HEK293 (cell line): ENCODE measurements around the gene DSCAM.

Experiments
- CTCF ChIA-PET: fragments of 350-600 bp; formaldehyde crosslinking; extraction: SDS; loops from one replicate; lab custom pipeline; 2021; ENCODE audit warnings: antibody characterized with exemption; lab: Yijun Ruan, JAX
- POLR2A ChIA-PET: fragments of 300-600 bp; formaldehyde crosslinking; extraction: SDS; loops from one replicate; lab custom pipeline; 2020; ENCODE audit warnings: antibody characterized with exemption, inconsistent platforms; lab: Yijun Ruan, JAX
- H3K27ac ChIP-seq: fragments of 200-500 bp; sonication (Bioruptor generic); 2 replicates; pipeline ENCODE4 v1.5.1; 2014; ENCODE audit warnings: low read depth, low read length, control low read depth, inconsistent platforms; ENCODE audit errors: extremely low read depth
- H3K36me3 ChIP-seq, 2 experiments: fragments of 200-500 bp in 1 of 2; sonication (Bioruptor generic) in 1 of 2; 1 replicate in 1 of 2; 2 replicates in 1 of 2; pipeline ENCODE4 v1.5.1; 2014 to 2017; ENCODE audit warnings: inconsistent platforms in 2 of 2, low read length in 2 of 2; ENCODE audit not compliant: control insufficient read depth in 2 of 2, insufficient read depth in 1 of 2
- H3K4me1 ChIP-seq: fragments of 200-500 bp; sonication (Bioruptor generic); 2 replicates; pipeline ENCODE4 v1.5.1; 2014; ENCODE audit warnings: mild to moderate bottlenecking, low read length, inconsistent platforms; ENCODE audit not compliant: control insufficient read depth, insufficient read depth
- H3K4me3 ChIP-seq: 2 replicates; pipeline ENCODE4 v1.5.1; 2011; ENCODE audit warnings: low read depth, mild to moderate bottlenecking, control low read depth, low read length, moderate library complexity
- H3K9me3 ChIP-seq: fragments of 200-500 bp; sonication (Bioruptor generic); 2 replicates; pipeline ENCODE4 v1.5.1; 2014; ENCODE audit warnings: low read depth, low read length, inconsistent platforms; ENCODE audit not compliant: control insufficient read depth, insufficient read depth
- GFI1B ChIP-seq: fragments of 450-650 bp; formaldehyde crosslinking; IDR thresholded peaks from 2 replicates; pipeline ENCODE4 v1.5.1; 2016; ENCODE audit warnings: missing biosample characterization, missing genetic modification characterization
- KLF10 ChIP-seq: fragments of 450-650 bp; IDR thresholded peaks from 2 replicates; pipeline ENCODE4 v1.5.1; 2018; ENCODE audit warnings: missing biosample characterization, mild to moderate bottlenecking, missing genetic modification characterization
- KLF7 ChIP-seq: fragments of 450-650 bp; formaldehyde crosslinking; IDR thresholded peaks from 2 replicates; pipeline ENCODE4 v1.5.1; 2016; ENCODE audit warnings: missing biosample characterization, missing genetic modification characterization, borderline replicate concordance
- ZBTB44 ChIP-seq: fragments of 450-650 bp; IDR thresholded peaks from 2 replicates; pipeline ENCODE4 v1.5.1; 2018; ENCODE audit warnings: missing biosample characterization, mild to moderate bottlenecking, missing genetic modification characterization
- ZFP41 ChIP-seq: fragments of 450-650 bp; formaldehyde crosslinking; IDR thresholded peaks from 2 replicates; pipeline ENCODE4 v1.5.1; 2016; ENCODE audit warnings: missing biosample characterization, missing genetic modification characterization, borderline replicate concordance
- ZNF10 ChIP-seq: fragments of 450-650 bp; formaldehyde crosslinking; IDR thresholded peaks from 2 replicates; pipeline ENCODE4 v1.5.1; 2017; ENCODE audit warnings: missing biosample characterization, missing genetic modification characterization
- ZNF146 ChIP-seq: fragments of 450-650 bp; formaldehyde crosslinking; IDR thresholded peaks from 2 replicates; pipeline ENCODE4 v1.5.1; 2016; ENCODE audit warnings: missing biosample characterization, missing genetic modification characterization
- ZNF174 ChIP-seq: fragments of 450-650 bp; formaldehyde crosslinking; IDR thresholded peaks from 2 replicates; pipeline ENCODE4 v1.5.0; 2017; ENCODE audit warnings: missing biosample characterization, mild to moderate bottlenecking, missing genetic modification characterization
- ZNF23 ChIP-seq: fragments of 450-650 bp; formaldehyde crosslinking; IDR thresholded peaks from 2 replicates; pipeline ENCODE4 v1.5.1; 2016; ENCODE audit warnings: missing biosample characterization, missing genetic modification characterization, borderline replicate concordance
- ZNF239 ChIP-seq: fragments of 450-650 bp; formaldehyde crosslinking; IDR thresholded peaks from 2 replicates; pipeline ENCODE4 v1.5.1; 2016; ENCODE audit warnings: missing biosample characterization, missing genetic modification characterization
- ZNF24 ChIP-seq: fragments of 450-650 bp; formaldehyde crosslinking; IDR thresholded peaks from 2 replicates; pipeline ENCODE4 v1.5.1; 2016; ENCODE audit warnings: missing biosample characterization, missing genetic modification characterization
- ZNF280C ChIP-seq: fragments of 450-650 bp; formaldehyde crosslinking; IDR thresholded peaks from 2 replicates; pipeline ENCODE4 v1.5.1; 2016; ENCODE audit warnings: missing biosample characterization, missing genetic modification characterization
- ZNF292 ChIP-seq: fragments of 450-650 bp; formaldehyde crosslinking; IDR thresholded peaks from 2 replicates; pipeline ENCODE4 v1.5.1; 2016; ENCODE audit warnings: low read depth, missing biosample characterization, missing genetic modification characterization, borderline replicate concordance
- ZNF335 ChIP-seq: fragments of 450-650 bp; formaldehyde crosslinking; conservative IDR thresholded peaks from 2 replicates; pipeline ENCODE4 v1.5.1; 2016; ENCODE audit warnings: missing biosample characterization, missing genetic modification characterization
- ZNF350 ChIP-seq: fragments of 450-650 bp; formaldehyde crosslinking; IDR thresholded peaks from 2 replicates; pipeline ENCODE4 v1.5.0; 2017; ENCODE audit warnings: missing biosample characterization, mild to moderate bottlenecking, missing genetic modification characterization
- ZNF394 ChIP-seq: fragments of 450-650 bp; formaldehyde crosslinking; IDR thresholded peaks from 2 replicates; pipeline ENCODE4 v1.5.1; 2016; ENCODE audit warnings: missing biosample characterization, missing genetic modification characterization, mild to moderate bottlenecking, moderate library complexity, borderline replicate concordance
- ZNF416 ChIP-seq: fragments of 450-650 bp; formaldehyde crosslinking; IDR thresholded peaks from 2 replicates; pipeline ENCODE4 v1.5.1; 2016; ENCODE audit warnings: missing biosample characterization, missing genetic modification characterization
- ZNF48 ChIP-seq: fragments of 450-650 bp; formaldehyde crosslinking; IDR thresholded peaks from 2 replicates; pipeline ENCODE4 v1.5.1; 2016; ENCODE audit warnings: missing biosample characterization, missing genetic modification characterization
- ZNF529 ChIP-seq: fragments of 450-650 bp; formaldehyde crosslinking; IDR thresholded peaks from 2 replicates; pipeline ENCODE4 v1.5.1; 2017; ENCODE audit warnings: missing genetic modification characterization, missing biosample characterization; ENCODE audit not compliant: insufficient replicate concordance
- ZNF530 ChIP-seq: fragments of 450-650 bp; formaldehyde crosslinking; IDR thresholded peaks from 2 replicates; pipeline ENCODE4 v1.5.1; 2016; ENCODE audit warnings: low read depth, missing biosample characterization, missing genetic modification characterization
- ZNF558 ChIP-seq: fragments of 450-650 bp; formaldehyde crosslinking; IDR thresholded peaks from 2 replicates; pipeline ENCODE4 v1.5.1; 2016; ENCODE audit warnings: missing biosample characterization, missing genetic modification characterization
- ZNF600 ChIP-seq: fragments of 450-650 bp; formaldehyde crosslinking; IDR thresholded peaks from 2 replicates; pipeline ENCODE4 v1.5.1; 2016; ENCODE audit warnings: missing biosample characterization, missing genetic modification characterization
- ZNF791 ChIP-seq: fragments of 450-650 bp; formaldehyde crosslinking; IDR thresholded peaks from 2 replicates; pipeline ENCODE4 v1.5.1; 2016; ENCODE audit warnings: missing biosample characterization, missing genetic modification characterization
- ZNF837 ChIP-seq: fragments of 450-650 bp; formaldehyde crosslinking; IDR thresholded peaks from 2 replicates; pipeline ENCODE4 v1.5.1; 2016; ENCODE audit warnings: missing biosample characterization, missing genetic modification characterization
- TF ChIP-seq, protein P1 (sequence below): fragments of 450-650 bp; formaldehyde crosslinking; IDR thresholded peaks from 2 replicates; pipeline ENCODE4 v1.5.1; 2016; ENCODE audit warnings: missing biosample characterization, missing genetic modification characterization
- TF ChIP-seq, protein P2 (sequence below): fragments of 450-650 bp; formaldehyde crosslinking; IDR thresholded peaks from 2 replicates; pipeline ENCODE4 v1.5.1; 2017; ENCODE audit warnings: missing biosample characterization, mild to moderate bottlenecking, missing genetic modification characterization, moderate library complexity

DSCAM gene

GRCh38 chr21:40603774-40604173 lies 243.2 kb downstream of the DSCAM start:
- ChIA-PET CTCF (interaction anchor here (0.5 to 0.7 kb wide), 2 partner anchors 12 to 16 kb away, joined by 3 to 4 read pairs; no protein-coding TSS in a partner anchor), POLR2A (no interaction called here)
- H3K4me1 ChIP-seq = no peaks in the 10 kb centered on the region
- no peaks in the 10 kb centered on the region for H3K36me3 ChIP-seq
- no peak overlapping the region for H3K4me3 ChIP-seq
- TF ChIP-seq ZNF335 (tag by site-specific recombination) = no peak
- TF ChIP-seq ZNF558 (tag by site-specific recombination) = peak; percentile 93
- H3K9me3 ChIP-seq = no peaks in the 10 kb centered on the region
- no peak overlapping the region for H3K27ac ChIP-seq

DNA sequence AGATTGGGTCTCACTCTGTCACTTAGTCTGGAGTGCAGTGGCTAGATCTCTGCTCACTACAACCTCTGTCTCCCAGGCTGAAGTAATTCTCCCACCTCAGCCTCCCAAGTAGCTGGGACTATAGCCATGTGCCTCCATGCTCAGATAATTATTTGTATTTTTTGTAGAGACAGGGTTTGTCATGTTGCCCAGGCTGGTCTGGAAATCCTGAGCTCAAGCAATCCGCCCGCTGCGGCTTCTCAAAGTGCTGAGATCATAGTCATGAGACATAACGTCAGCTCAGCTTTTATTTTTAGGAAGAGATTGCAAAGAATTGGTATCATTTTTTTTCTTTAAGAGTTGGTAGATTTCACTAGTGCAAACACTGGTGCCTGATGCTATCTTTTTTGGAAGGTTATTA lies 244.9 kb downstream of the DSCAM start:
- no peaks in the 10 kb centered on the region for H3K9me3 ChIP-seq
- ChIA-PET POLR2A (no interaction called here), CTCF (interaction anchor here (1.0 kb wide), 1 partner anchor 89 kb away, joined by 4 read pairs; no protein-coding TSS in a partner anchor)
- TF ChIP-seq KLF7 (no peak), ZNF791 (tag by site-specific recombination) (no peak), ZNF280C (no peak), ZNF600 (tag by site-specific recombination) (no peak), ZNF239 (tag by site-specific recombination) (no peak), ZNF394 (tag by site-specific recombination) (no peak), KLF10 (tag by site-specific recombination) (no peak), ZNF24 (tag by site-specific recombination) (no peak), ZNF174 (tag by site-specific recombination) (no peak), ZNF48 (no peak), ZNF529 (tag by site-specific recombination) (no peak), ZNF292 (tag by site-specific recombination) (no peak)
- TF ChIP-seq, protein P1, sequence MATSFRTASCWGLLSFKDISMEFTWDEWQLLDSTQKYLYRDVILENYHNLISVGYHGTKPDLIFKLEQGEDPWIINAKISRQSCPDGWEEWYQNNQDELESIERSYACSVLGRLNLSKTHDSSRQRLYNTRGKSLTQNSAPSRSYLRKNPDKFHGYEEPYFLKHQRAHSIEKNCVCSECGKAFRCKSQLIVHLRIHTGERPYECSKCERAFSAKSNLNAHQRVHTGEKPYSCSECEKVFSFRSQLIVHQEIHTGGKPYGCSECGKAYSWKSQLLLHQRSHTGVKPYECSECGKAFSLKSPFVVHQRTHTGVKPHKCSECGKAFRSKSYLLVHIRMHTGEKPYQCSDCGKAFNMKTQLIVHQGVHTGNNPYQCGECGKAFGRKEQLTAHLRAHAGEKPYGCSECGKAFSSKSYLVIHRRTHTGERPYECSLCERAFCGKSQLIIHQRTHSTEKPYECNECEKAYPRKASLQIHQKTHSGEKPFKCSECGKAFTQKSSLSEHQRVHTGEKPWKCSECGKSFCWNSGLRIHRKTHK (tag by site-specific recombination) = no peak
- H3K27ac ChIP-seq = no peak overlapping the region
- H3K36me3 ChIP-seq = no peaks in the 10 kb centered on the region
- H3K4me1 ChIP-seq = no peaks in the 10 kb centered on the region
- no peak overlapping the region for H3K4me3 ChIP-seq

DNA sequence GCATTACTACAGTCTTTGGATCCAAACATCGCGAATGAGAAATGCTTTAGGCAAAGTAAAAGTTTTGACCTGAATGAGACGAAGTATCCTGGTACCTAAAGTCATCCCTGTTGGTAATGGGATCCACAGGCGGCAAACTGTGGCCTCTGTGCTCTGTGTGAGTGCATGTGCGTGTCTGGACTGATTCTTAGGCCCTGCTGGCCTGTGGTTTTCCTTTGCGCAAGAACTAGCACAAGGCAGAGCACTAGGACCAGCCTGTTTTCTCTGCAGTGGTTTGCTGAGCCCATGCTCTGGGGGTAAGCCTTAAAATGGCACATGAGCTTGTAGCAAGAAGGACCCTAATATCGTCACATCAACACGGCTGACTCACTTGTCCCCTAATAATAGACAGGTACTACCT lies 251.2 kb downstream of the DSCAM start:
- CTCF ChIA-PET = no interaction called here
- no peaks in the 10 kb centered on the region for H3K36me3 ChIP-seq
- no peak for TF ChIP-seq ZNF416 (tag by site-specific recombination)
- TF ChIP-seq ZNF146 (tag by site-specific recombination) = no peak
- no peak for TF ChIP-seq GFI1B (tag by site-specific recombination)
- no peak for TF ChIP-seq ZNF350 (tag by site-specific recombination)
- TF ChIP-seq ZFP41 = no peak
- no peak for TF ChIP-seq ZNF791 (tag by site-specific recombination)
- no peak for TF ChIP-seq ZNF10 (tag by site-specific recombination)
- no peak for TF ChIP-seq ZNF837 (tag by site-specific recombination)
- TF ChIP-seq ZBTB44 = no peak
- TF ChIP-seq ZNF530 = no peak
- TF ChIP-seq, protein P2, sequence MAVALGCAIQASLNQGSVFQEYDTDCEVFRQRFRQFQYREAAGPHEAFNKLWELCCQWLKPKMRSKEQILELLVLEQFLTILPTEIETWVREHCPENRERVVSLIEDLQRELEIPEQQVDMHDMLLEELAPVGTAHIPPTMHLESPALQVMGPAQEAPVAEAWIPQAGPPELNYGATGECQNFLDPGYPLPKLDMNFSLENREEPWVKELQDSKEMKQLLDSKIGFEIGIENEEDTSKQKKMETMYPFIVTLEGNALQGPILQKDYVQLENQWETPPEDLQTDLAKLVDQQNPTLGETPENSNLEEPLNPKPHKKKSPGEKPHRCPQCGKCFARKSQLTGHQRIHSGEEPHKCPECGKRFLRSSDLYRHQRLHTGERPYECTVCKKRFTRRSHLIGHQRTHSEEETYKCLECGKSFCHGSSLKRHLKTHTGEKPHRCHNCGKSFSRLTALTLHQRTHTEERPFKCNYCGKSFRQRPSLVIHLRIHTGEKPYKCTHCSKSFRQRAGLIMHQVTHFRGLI (tag by site-specific recombination) = no peak
- no peak for TF ChIP-seq ZNF558 (tag by site-specific recombination)
- TF ChIP-seq ZNF23 (tag by site-specific recombination) = no peak

More for the DNA sequence above, 251.2 kb downstream of the DSCAM start:
- H3K4me1 ChIP-seq = no peaks in the 10 kb centered on the region
- H3K4me3 ChIP-seq = no peak overlapping the region
- no peaks in the 10 kb centered on the region for H3K9me3 ChIP-seq
- POLR2A ChIA-PET = no interaction called here
- no peak overlapping the region for H3K27ac ChIP-seq
